ENCODE results near the gene BCOR.

The BCOR gene

GRCh38 chrX:40019541-40019940 lies 78.2 kb downstream of the BCOR start:
- DNase-seq (ENCODE audit: low spot score), result no peak

GRCh38 chrX:40018041-40018440 lies 79.7 kb downstream of the BCOR start:
- DNase-seq (ENCODE audit: low spot score), result no peak

GRCh38 chrX:40016749-40017148 lies 81.0 kb downstream of the BCOR start:
- no peak for DNase-seq (ENCODE audit: low spot score)

- no peak for DNase-seq (ENCODE audit: low spot score)
Measured at GRCh38 chrX:40015693-40016092, 82.1 kb downstream of the BCOR start.

GRCh38 chrX:40013266-40014195 lies 84.2 kb downstream of the BCOR start:
- no peak for DNase-seq (ENCODE audit: low spot score)

- no peak for DNase-seq (ENCODE audit: low spot score)
Measured at GRCh38 chrX:40012868-40013265, 84.9 kb downstream of the BCOR start.

- no peak for DNase-seq (ENCODE audit: low spot score)
Measured at GRCh38 chrX:40012039-40012867, 85.5 kb downstream of the BCOR start.

- DNase-seq (ENCODE audit: low spot score), result no peak
Measured at GRCh38 chrX:40011322-40012038, 86.3 kb downstream of the BCOR start.

- no peak for DNase-seq (ENCODE audit: low spot score)
Measured at GRCh38 chrX:40010550-40011321, 87.0 kb downstream of the BCOR start.

GRCh38 chrX:40009890-40010289 lies 87.9 kb downstream of the BCOR start:
- DNase-seq (ENCODE audit: low spot score), result no peak

- no peak for DNase-seq (ENCODE audit: low spot score)
Measured at GRCh38 chrX:40009462-40009851, 88.3 kb downstream of the BCOR start.

- DNase-seq (ENCODE audit: low spot score), result no peak
Measured at GRCh38 chrX:40008791-40009461, 88.8 kb downstream of the BCOR start.

- no peak for DNase-seq (ENCODE audit: low spot score)
Measured at GRCh38 chrX:40007756-40008705, 89.7 kb downstream of the BCOR start.

GRCh38 chrX:40007131-40007755 lies 90.5 kb downstream of the BCOR start:
- no peak for DNase-seq (ENCODE audit: low spot score)

GRCh38 chrX:40006106-40007017 lies 91.4 kb downstream of the BCOR start:
- DNase-seq (ENCODE audit: low spot score), result no peak

- DNase-seq (ENCODE audit: low spot score), result no peak
Measured at GRCh38 chrX:40005292-40006011, 92.3 kb downstream of the BCOR start.

GRCh38 chrX:40004921-40005291 lies 92.9 kb downstream of the BCOR start:
- DNase-seq (ENCODE audit: low spot score), result no peak

- DNase-seq (ENCODE audit: low spot score), result no peak
Measured at GRCh38 chrX:40004246-40004535, 93.6 kb downstream of the BCOR start.
